Measurements from ENCODE around the gene PGF.

PGF gene

GRCh38 chr14:74976264-74977113 lies 21.1 kb upstream of the PGF start:
- TF ChIP-seq PKNOX1 (IDR thresholded peaks at IDR 0.05) (no peak), FOXM1 (IDR thresholded peaks at IDR 0.05; ENCODE audit: borderline replicate concordance) (no peak), ELF4 (IDR thresholded peaks at IDR 0.05) (no peak), ZNF384 (IDR thresholded peaks at IDR 0.05) (no peak), FOXA1 (IDR thresholded peaks at IDR 0.05) (no peak), LEF1 (IDR thresholded peaks at IDR 0.05; ENCODE audit: borderline replicate concordance) (no peak), SP1 (IDR thresholded peaks at IDR 0.05) (no peak), TARDBP (IDR thresholded peaks at IDR 0.05) (no peak), NFRKB (IDR thresholded peaks at IDR 0.05) (no peak), ARNT (IDR thresholded peaks at IDR 0.05) (no peak)
- CTCF ChIA-PET, result interaction anchor here (0.5 kb wide), 1 partner anchor 25 kb away, joined by 3 read pairs; no protein-coding TSS in a partner anchor
- POLR2A ChIA-PET, result interaction anchor here (1.9 kb wide), 1 partner anchor 21 kb away, joined by 7 read pairs; the partner anchor contains the start of gene PGF
- DNase-seq (ENCODE audit: extremely low spot score), result peak; percentile 5

- CTCF ChIA-PET, result no interaction called here
- TF ChIP-seq BHLHE40 (IDR thresholded peaks at IDR 0.05; ENCODE audit: borderline replicate concordance) (no peak), TARDBP (IDR thresholded peaks at IDR 0.05) (no peak), ELF4 (IDR thresholded peaks at IDR 0.05) (no peak), ARNT (IDR thresholded peaks at IDR 0.05) (no peak), CTBP1 (IDR thresholded peaks at IDR 0.05; ENCODE audit: borderline replicate concordance) (no peak), SP1 (IDR thresholded peaks at IDR 0.05) (no peak), SUZ12 (IDR thresholded peaks at IDR 0.05) (no peak), FOXA1 (IDR thresholded peaks at IDR 0.05) (no peak), ZNF384 (IDR thresholded peaks at IDR 0.05) (no peak), FOXK2 (IDR thresholded peaks at IDR 0.05) (no peak), FOXM1 (IDR thresholded peaks at IDR 0.05; ENCODE audit: borderline replicate concordance) (no peak)
- no peak for DNase-seq (ENCODE audit: extremely low spot score)
- POLR2A ChIA-PET, result interaction anchor here (1.9 kb wide), 1 partner anchor 20 kb away, joined by 7 read pairs; the partner anchor contains the start of gene PGF
Observed at GRCh38 chr14:74975059-74975810, 19.8 kb upstream of the PGF start.

GRCh38 chr14:74974364-74975058 lies 19.1 kb upstream of the PGF start:
- CTCF ChIA-PET, result no interaction called here

GRCh38 chr14:74973905-74974363 lies 18.5 kb upstream of the PGF start:
- no peak for DNase-seq (ENCODE audit: extremely low spot score)
- TF ChIP-seq FOXM1 (IDR thresholded peaks at IDR 0.05; ENCODE audit: borderline replicate concordance) (no peak), PKNOX1 (IDR thresholded peaks at IDR 0.05) (no peak), ZNF384 (IDR thresholded peaks at IDR 0.05) (no peak), ELF4 (IDR thresholded peaks at IDR 0.05) (no peak), SP1 (IDR thresholded peaks at IDR 0.05) (no peak), LEF1 (IDR thresholded peaks at IDR 0.05; ENCODE audit: borderline replicate concordance) (no peak), FOXA1 (IDR thresholded peaks at IDR 0.05) (no peak), L3MBTL2 (conservative IDR thresholded peaks at IDR 0.05) (no peak), TARDBP (IDR thresholded peaks at IDR 0.05) (no peak), BHLHE40 (IDR thresholded peaks at IDR 0.05; ENCODE audit: borderline replicate concordance) (no peak), NFRKB (IDR thresholded peaks at IDR 0.05) (no peak), HDGF (IDR thresholded peaks at IDR 0.05; ENCODE audit: borderline replicate concordance) (no peak), SUZ12 (IDR thresholded peaks at IDR 0.05) (no peak), FOXK2 (IDR thresholded peaks at IDR 0.05) (no peak), ARNT (IDR thresholded peaks at IDR 0.05) (no peak), CTBP1 (IDR thresholded peaks at IDR 0.05; ENCODE audit: borderline replicate concordance) (no peak)
- CTCF ChIA-PET, result no interaction called here
- POLR2A ChIA-PET, result no interaction called here

More at GRCh38 chr14:74974364-74975058, 19.1 kb upstream of the PGF start:
- TF ChIP-seq SP1 (IDR thresholded peaks at IDR 0.05) (no peak), PKNOX1 (IDR thresholded peaks at IDR 0.05) (no peak), CTBP1 (IDR thresholded peaks at IDR 0.05; ENCODE audit: borderline replicate concordance) (no peak), ELF4 (IDR thresholded peaks at IDR 0.05) (no peak), HDGF (IDR thresholded peaks at IDR 0.05; ENCODE audit: borderline replicate concordance) (no peak), BHLHE40 (IDR thresholded peaks at IDR 0.05; ENCODE audit: borderline replicate concordance) (no peak), FOXA1 (IDR thresholded peaks at IDR 0.05) (no peak)
- POLR2A ChIA-PET, result interaction anchor here (1.9 kb wide), 1 partner anchor 19 kb away, joined by 7 read pairs; the partner anchor contains the start of gene PGF
- DNase-seq (ENCODE audit: extremely low spot score), result no peak

- TF ChIP-seq ARNT (IDR thresholded peaks at IDR 0.05) (no peak), FOXM1 (IDR thresholded peaks at IDR 0.05; ENCODE audit: borderline replicate concordance) (no peak), BHLHE40 (IDR thresholded peaks at IDR 0.05; ENCODE audit: borderline replicate concordance) (no peak), SP1 (IDR thresholded peaks at IDR 0.05) (no peak), PKNOX1 (IDR thresholded peaks at IDR 0.05) (no peak), FOXA1 (IDR thresholded peaks at IDR 0.05) (no peak), NFRKB (IDR thresholded peaks at IDR 0.05) (no peak), SUZ12 (IDR thresholded peaks at IDR 0.05) (no peak), ZNF384 (IDR thresholded peaks at IDR 0.05) (no peak), TARDBP (IDR thresholded peaks at IDR 0.05) (no peak), L3MBTL2 (conservative IDR thresholded peaks at IDR 0.05) (no peak)
- no peak for DNase-seq (ENCODE audit: extremely low spot score)
Observed at GRCh38 chr14:74973003-74973653, 17.7 kb upstream of the PGF start.

More at GRCh38 chr14:74973003-74973653, 17.7 kb upstream of the PGF start:
- POLR2A ChIA-PET, result no interaction called here
- CTCF ChIA-PET, result no interaction called here
